Transverse colon (tissue), 4 donors: ENCODE results near the gene IFITM10.

Experiments used
- POLR2A ChIP-seq: fragments of 450-650 bp; IDR thresholded peaks from one replicate; pipeline ENCODE4 v1.6.1; 2016; ENCODE audit warnings: antibody characterized with exemption, mild to moderate bottlenecking, moderate library complexity
- POLR2AphosphoS5 ChIP-seq, 3 donors: sonication (generic); formaldehyde crosslinking; IDR thresholded peaks; one replicate each; pipeline ENCODE4 v1.6.1; 2016; ENCODE audit warnings: antibody characterized with exemption in 3 of 3
- TF ChIP-seq, protein P1 (sequence below), 5 experiments: fragments of 200-600 bp in 3 of 5; fragments of 450-650 bp in 2 of 5; sonication (generic) in 3 of 5; IDR thresholded peaks; 1 replicate in 2 of 5; 2 replicates in 3 of 5; pipeline ENCODE4 v1.5.1; 2016 to 2017; ENCODE audit warnings: antibody characterized with exemption in 5 of 5, inconsistent platforms in 3 of 5, mild to moderate bottlenecking in 2 of 5, moderate library complexity in 1 of 5

- TF ChIP-seq, protein P1, sequence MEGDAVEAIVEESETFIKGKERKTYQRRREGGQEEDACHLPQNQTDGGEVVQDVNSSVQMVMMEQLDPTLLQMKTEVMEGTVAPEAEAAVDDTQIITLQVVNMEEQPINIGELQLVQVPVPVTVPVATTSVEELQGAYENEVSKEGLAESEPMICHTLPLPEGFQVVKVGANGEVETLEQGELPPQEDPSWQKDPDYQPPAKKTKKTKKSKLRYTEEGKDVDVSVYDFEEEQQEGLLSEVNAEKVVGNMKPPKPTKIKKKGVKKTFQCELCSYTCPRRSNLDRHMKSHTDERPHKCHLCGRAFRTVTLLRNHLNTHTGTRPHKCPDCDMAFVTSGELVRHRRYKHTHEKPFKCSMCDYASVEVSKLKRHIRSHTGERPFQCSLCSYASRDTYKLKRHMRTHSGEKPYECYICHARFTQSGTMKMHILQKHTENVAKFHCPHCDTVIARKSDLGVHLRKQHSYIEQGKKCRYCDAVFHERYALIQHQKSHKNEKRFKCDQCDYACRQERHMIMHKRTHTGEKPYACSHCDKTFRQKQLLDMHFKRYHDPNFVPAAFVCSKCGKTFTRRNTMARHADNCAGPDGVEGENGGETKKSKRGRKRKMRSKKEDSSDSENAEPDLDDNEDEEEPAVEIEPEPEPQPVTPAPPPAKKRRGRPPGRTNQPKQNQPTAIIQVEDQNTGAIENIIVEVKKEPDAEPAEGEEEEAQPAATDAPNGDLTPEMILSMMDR (IDR thresholded peaks at IDR 0.05): no peak
- TF ChIP-seq POLR2A (no peak), POLR2AphosphoS5 (IDR thresholded peaks at IDR 0.05) (no peak)
Observed at GRCh38 chr11:1731451-1732059, 18.8 kb downstream of the IFITM10 start.
